Lung (tissue), 12 donors: Measurements from ENCODE around the gene PDLIM4. TPM values are rescaled to one million over a fixed set of nuclear protein-coding genes. Genes with fewer than 3 reads are reported as not detected.

Experiments
- ATAC-seq: fragments of 200-7000 bp; cut with Tn5 transposase; one replicate; pipeline ENCODE4 v1.9.1; 2020; ENCODE audit warnings: moderate number of reproducible peaks; ENCODE audit not compliant: insufficient read depth, low FRiP score
- DNase-seq, 3 donors: peaks; one replicate each; pipeline ENCODE4 v3.0.0-alpha.2; 2013 to 2017
- H3K27ac ChIP-seq, 2 donors: one replicate each; pipeline ENCODE4 v1.5.1; 2013; ENCODE audit warnings: mild to moderate bottlenecking in 2 of 2, moderate library complexity in 2 of 2, control low read depth in 1 of 2, inconsistent platforms in 1 of 2, low read depth in 1 of 2, low read length in 1 of 2
- H3K27me3 ChIP-seq, 3 donors: one replicate each; pipeline ENCODE4 v1.5.1; 2013; ENCODE audit warnings: low read length in 2 of 3; ENCODE audit not compliant: control insufficient read depth in 3 of 3, insufficient read depth in 3 of 3
- H3K36me3 ChIP-seq, 4 donors: one replicate each; pipeline ENCODE4 v1.5.1; 2013; ENCODE audit warnings: low read length in 4 of 4, mild to moderate bottlenecking in 1 of 4, moderate library complexity in 1 of 4; ENCODE audit not compliant: control insufficient read depth in 4 of 4, insufficient read depth in 4 of 4
- H3K4me1 ChIP-seq, 5 donors: one replicate each; pipeline ENCODE4 v1.5.1; 2013; ENCODE audit warnings: low read length in 5 of 5, mild to moderate bottlenecking in 2 of 5, moderate library complexity in 1 of 5; ENCODE audit not compliant: control insufficient read depth in 5 of 5, insufficient read depth in 5 of 5
- H3K4me3 ChIP-seq: one replicate; pipeline ENCODE4 v1.5.1; 2013; ENCODE audit warnings: mild to moderate bottlenecking, control low read depth, moderate library complexity
- H3K9ac ChIP-seq, 2 donors: one replicate each; pipeline ENCODE4 v1.5.1; 2013; ENCODE audit warnings: low read length in 2 of 2, control low read depth in 1 of 2; ENCODE audit not compliant: insufficient read depth in 1 of 2
- H3K9me3 ChIP-seq, 4 donors: one replicate each; pipeline ENCODE4 v1.5.1; 2013; ENCODE audit warnings: low read length in 3 of 4, mild to moderate bottlenecking in 1 of 4, moderate library complexity in 1 of 4; ENCODE audit not compliant: control insufficient read depth in 4 of 4, insufficient read depth in 3 of 4
- WGBS, 2 donors: extraction: QIAGEN DNeasy Blood & Tissue Kit; methylation state at CpG; one replicate each; pipeline ENCODE4 v1.1.7; 2013; 5-methylcytosine and 5-hydroxymethylcytosine counted together
- polyA plus RNA-seq, 2 donors: library from polyadenylated mRNA; stranded (reverse); fragments of 200-250 nt; gene quantifications; one replicate each; pipeline ENCODE4 v1.2.1, GENCODE V29; 2013
- total RNA-seq, 2 donors: library from RNA; depleted of rRNA in 1 of 2; stranded (reverse); fragments of >200 nt in 1 of 2; gene quantifications; one replicate each; pipeline ENCODE4 v1.2.1, GENCODE V29; 2014 to 2021
- TF ChIP-seq, protein P1 (sequence below): IDR thresholded peaks from 2 replicates; pipeline ENCODE4 v1.5.1; 2012; ENCODE audit warnings: mild to moderate bottlenecking; ENCODE audit errors: control extremely low read depth, extremely low read depth
- donor health status: control.
- donor health status: control.
- donor health status: Bipolar disorder and iron deficiency.
- donor health status: healthy.
- donor health status: DM: yes; HTN: yes; CAD: no.

PDLIM4 gene
- total and polyA plus RNA-seq, 4 donors: 7.3 to 13.8 (median 9.6) TPM

DNA sequence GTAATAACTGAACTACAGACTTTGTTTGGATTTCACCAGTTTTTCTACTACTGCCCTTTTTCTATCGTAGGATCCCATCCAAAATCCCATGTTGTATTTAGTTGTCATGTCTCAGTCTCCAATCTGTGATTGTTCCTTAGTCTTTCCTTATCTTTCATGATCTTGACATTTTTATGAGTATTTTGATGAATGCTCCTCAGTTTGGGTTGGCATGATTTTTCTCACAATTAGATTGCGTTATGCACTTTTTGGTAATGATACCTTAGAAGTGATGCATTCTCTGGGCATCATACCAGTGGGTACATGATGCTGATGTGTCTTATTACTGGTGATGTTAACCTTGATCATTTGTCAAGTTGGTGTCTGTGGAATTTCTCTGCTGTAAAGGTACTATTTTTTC, 42.4 kb downstream of the PDLIM4 start:
- no peak overlapping the region for H3K9ac ChIP-seq
- no peak overlapping the region for H3K4me3 ChIP-seq
- H3K27me3 ChIP-seq: peaks cover 0 to 7% (median 0%) of the 10 kb centered on the region in 3 donors
- WGBS, 2 donors: 86 to 87% methylated on average over 2 of the region's 2 CpGs
- H3K36me3 ChIP-seq: no peaks in the 10 kb centered on the region
- H3K9me3 ChIP-seq: no peaks in the 10 kb centered on the region
- H3K27ac ChIP-seq: no peak overlapping the region
- DNase-seq (no peak), ATAC-seq (no peak)
- TF ChIP-seq, protein P1, sequence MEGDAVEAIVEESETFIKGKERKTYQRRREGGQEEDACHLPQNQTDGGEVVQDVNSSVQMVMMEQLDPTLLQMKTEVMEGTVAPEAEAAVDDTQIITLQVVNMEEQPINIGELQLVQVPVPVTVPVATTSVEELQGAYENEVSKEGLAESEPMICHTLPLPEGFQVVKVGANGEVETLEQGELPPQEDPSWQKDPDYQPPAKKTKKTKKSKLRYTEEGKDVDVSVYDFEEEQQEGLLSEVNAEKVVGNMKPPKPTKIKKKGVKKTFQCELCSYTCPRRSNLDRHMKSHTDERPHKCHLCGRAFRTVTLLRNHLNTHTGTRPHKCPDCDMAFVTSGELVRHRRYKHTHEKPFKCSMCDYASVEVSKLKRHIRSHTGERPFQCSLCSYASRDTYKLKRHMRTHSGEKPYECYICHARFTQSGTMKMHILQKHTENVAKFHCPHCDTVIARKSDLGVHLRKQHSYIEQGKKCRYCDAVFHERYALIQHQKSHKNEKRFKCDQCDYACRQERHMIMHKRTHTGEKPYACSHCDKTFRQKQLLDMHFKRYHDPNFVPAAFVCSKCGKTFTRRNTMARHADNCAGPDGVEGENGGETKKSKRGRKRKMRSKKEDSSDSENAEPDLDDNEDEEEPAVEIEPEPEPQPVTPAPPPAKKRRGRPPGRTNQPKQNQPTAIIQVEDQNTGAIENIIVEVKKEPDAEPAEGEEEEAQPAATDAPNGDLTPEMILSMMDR: no peak
- H3K4me1 ChIP-seq: peaks cover 0 to 7% (median 0%) of the 10 kb centered on the region in 5 donors

DNA sequence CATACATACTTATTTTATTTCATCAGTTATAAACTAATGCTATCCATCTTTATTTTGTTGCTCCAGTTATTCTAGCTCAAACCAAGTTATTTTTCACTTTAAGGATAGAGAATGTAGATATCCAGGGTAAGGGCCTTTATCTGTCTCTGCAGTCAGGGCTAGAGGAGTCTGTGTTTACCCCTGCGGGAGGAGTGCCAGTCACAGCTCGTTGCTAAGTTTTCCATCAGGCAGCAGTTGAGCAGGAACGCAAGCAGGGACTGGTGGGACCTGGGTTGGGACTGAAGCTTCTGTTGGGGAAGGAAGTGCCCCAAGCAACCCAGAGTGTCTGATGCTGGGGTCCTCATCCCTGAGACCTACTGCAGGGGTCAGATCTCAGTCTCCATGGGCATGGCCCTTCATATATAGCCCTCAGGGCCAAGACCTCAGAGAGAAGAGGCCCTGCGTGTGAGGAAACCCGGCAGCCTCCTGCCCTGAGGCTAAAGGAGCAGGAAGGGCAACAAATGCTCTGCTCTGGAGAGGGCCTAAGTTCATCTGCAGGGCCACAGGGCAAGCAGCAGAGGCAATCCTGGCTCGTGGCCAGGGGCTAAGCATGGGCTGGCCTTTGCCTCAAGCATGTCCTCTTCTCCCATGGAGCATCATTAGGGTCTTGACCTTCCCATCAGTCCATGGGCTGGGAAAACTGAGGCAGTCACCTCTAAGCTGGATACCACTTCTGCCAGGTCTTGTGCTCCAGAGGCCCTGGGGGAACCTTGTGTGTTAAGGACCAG, 43.3 kb downstream of the PDLIM4 start:
- H3K27ac ChIP-seq: no peak overlapping the region

DNA sequence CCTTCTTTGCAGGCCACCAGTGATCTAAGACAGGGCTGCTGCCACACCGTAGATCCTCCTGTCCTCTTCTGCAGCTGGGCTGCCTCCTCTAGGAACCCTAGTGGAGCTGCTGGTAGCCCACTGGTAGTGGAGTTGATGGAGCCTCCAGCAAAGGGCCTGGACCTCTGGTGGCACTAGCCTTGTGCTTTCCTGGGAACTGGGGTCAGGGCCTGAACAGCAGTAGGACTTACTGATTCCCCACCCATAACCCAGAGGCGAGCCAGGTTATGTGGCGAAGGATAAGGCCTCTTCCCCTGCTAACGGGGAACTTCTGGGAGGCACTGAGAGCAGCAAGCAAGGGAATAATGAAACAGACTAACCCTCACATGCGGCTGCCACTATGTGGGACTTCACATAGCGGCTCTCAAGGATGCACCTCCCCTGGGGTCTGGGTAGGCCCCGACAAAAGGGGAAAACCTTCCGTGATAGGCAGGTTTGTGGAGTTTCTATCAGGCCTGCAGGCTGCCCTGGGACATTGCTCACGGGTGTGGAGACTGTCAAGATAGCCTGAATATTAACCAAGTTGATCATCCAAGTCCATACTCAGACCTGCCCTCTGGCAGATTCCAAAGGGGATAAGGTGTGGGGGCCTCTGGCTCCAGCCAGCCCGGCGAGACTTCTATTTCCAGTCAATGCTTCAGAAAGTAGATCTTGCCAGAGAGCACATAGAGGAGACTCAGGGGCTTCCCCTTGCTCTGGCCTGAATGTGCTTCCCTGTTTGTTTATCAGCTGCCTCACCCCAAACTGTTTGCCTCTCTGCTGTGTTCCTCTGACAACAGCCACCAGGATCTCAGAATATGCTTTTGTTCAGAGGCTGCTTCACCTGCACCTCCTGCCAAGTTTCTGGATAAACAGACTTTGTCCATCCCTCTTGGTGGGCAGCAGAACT, 44.1 kb downstream of the PDLIM4 start:
- Histone ChIP-seq H3K9me3 (peaks cover 0 to 7% (median 0%) of the 10 kb centered on the region in 4 donors), H3K9ac (no peak overlapping the region), H3K27ac (no peak overlapping the region), H3K36me3 (no peaks in the 10 kb centered on the region), H3K27me3 (no peaks in the 10 kb centered on the region), H3K4me3 (no peak overlapping the region), H3K4me1 (peaks cover 0 to 4% (median 0%) of the 10 kb centered on the region in 5 donors)
- TF ChIP-seq, protein P1: no peak
- ATAC-seq (no peak), DNase-seq (no peak)
- WGBS, 2 donors: 65 to 79% methylated on average over 11 of the region's 11 CpGs

More for the DNA sequence above, 43.3 kb downstream of the PDLIM4 start:
- 63% methylated on average over 6 of the region's 6 CpGs for WGBS, 2 donors
- DNase-seq (peak in 1 of 3 donors; percentile 52), ATAC-seq (no peak)
- H3K9me3 ChIP-seq: peaks cover 0 to 6% (median 0%) of the 10 kb centered on the region in 4 donors
- H3K36me3 ChIP-seq: no peaks in the 10 kb centered on the region
- H3K4me1 ChIP-seq: peaks cover 0 to 4% (median 0%) of the 10 kb centered on the region in 5 donors
- H3K9ac ChIP-seq: no peak overlapping the region
- no peak overlapping the region for H3K4me3 ChIP-seq
- peaks cover 0 to 2% (median 0%) of the 10 kb centered on the region in 3 donors for H3K27me3 ChIP-seq
- TF ChIP-seq, protein P1: no peak
